HepG2 (cell line): ENCODE data around the gene MAP2K2. TPM values are rescaled to one million over a fixed set of nuclear protein-coding genes. Genes with fewer than 3 reads are reported as not detected.

Source experiments
- ATAC-seq: fragments of 200-7000 bp; cut with Tn5 transposase; 3 replicates; pipeline ENCODE4 v1.9.1; 2020; ENCODE audit warnings: mild to moderate bottlenecking, moderate library complexity
- BruUV-seq: library from RNA; stranded (reverse); fragments of 400-500 nt; replicated peaks from 2 replicates; lab custom pipeline; 2021; lab: Mats Ljungman, UMichigan
- CTCF ChIA-PET: fragments of 300-600 bp; formaldehyde crosslinking; extraction: SDS; loops from one replicate; lab custom pipeline; 2021; ENCODE audit warnings: low total read pairs, inconsistent platforms, low intra/inter-chr PET ratio; lab: Yijun Ruan, JAX
- POLR2A ChIA-PET: fragments of 350-600 bp; sonication (Branson Sonifier 250); formaldehyde crosslinking; loops from one replicate; lab custom pipeline; 2020; ENCODE audit warnings: antibody characterized with exemption, inconsistent platforms; lab: Yijun Ruan, JAX
- DNase-seq: peaks from one replicate; pipeline ENCODE4 v3.0.0-alpha.2; 2015; ENCODE audit warnings: low spot score
- FAIRE-seq: peaks from 3 replicates; lab custom pipeline; 2011; peaks lifted over from hg19 to GRCh38; lab: Jason Lieb, UNC
- H2AFZ ChIP-seq: one replicate; pipeline ENCODE4 v1.6.1; 2011; ENCODE audit warnings: low read length, inconsistent platforms
- H3K27ac ChIP-seq: fragments of 300-600 bp; 3 replicates; pipeline ENCODE4 v1.8.0; 2011; ENCODE audit warnings: mixed run types, mild to moderate bottlenecking, mixed read lengths, low read length, inconsistent platforms; ENCODE audit not compliant: insufficient read depth; ENCODE audit errors: extremely low read length
- H3K27me3 ChIP-seq, 2 experiments: fragments of 200-600 bp in 1 of 2; 2 replicates in 1 of 2; 3 replicates in 1 of 2; pipeline versions ENCODE4 v1.6.0 to v1.8.0; 2011; ENCODE audit warnings: low read length in 2 of 2, mild to moderate bottlenecking in 2 of 2, moderate library complexity in 2 of 2, inconsistent platforms in 1 of 2; ENCODE audit not compliant: insufficient read depth in 2 of 2, control insufficient read depth in 1 of 2
- H3K36me3 ChIP-seq, 2 experiments: fragments of 200-600 bp in 1 of 2; replicated peaks in 1 of 2; 2 replicates in 1 of 2; 3 replicates in 1 of 2; pipeline versions ENCODE4 v1.5.1 to v1.8.0; 2011; ENCODE audit warnings: low read length in 2 of 2, inconsistent platforms in 1 of 2; ENCODE audit not compliant: insufficient read depth in 2 of 2, control insufficient read depth in 1 of 2
- H3K4me1 ChIP-seq: 2 replicates; pipeline ENCODE4 v1.5.1; 2012; ENCODE audit warnings: low read length, inconsistent platforms; ENCODE audit not compliant: insufficient read depth
- H3K4me2 ChIP-seq: 2 replicates; pipeline ENCODE4 v1.6.0; 2011; ENCODE audit warnings: low read depth, low read length, inconsistent platforms
- H3K4me3 ChIP-seq, 3 experiments: fragments of 200-600 bp in 1 of 3; sonication (generic), shearing (Covaris generic) in 1 of 3; replicated peaks in 1 of 3; 2 replicates each; pipeline ENCODE4 v1.5.1; 2011 to 2016; ENCODE audit warnings: low read length in 3 of 3, inconsistent platforms in 2 of 3, low read depth in 2 of 3, mild to moderate bottlenecking in 2 of 3, control low read depth in 1 of 3, mixed read lengths in 1 of 3; ENCODE audit not compliant: insufficient read depth in 1 of 3
- H3K79me2 ChIP-seq: one replicate; pipeline ENCODE4 v1.6.1; 2011; ENCODE audit warnings: low read length, inconsistent platforms; ENCODE audit not compliant: insufficient read depth
- H3K9ac ChIP-seq: 2 replicates; pipeline ENCODE4 v1.6.0; 2011; ENCODE audit warnings: mild to moderate bottlenecking, low read depth, low read length, inconsistent platforms; ENCODE audit not compliant: insufficient read depth
- H3K9me3 ChIP-seq: 2 replicates; pipeline ENCODE4 v1.5.1; 2012; ENCODE audit warnings: mild to moderate bottlenecking, low read length
- H4K20me1 ChIP-seq: 2 replicates; pipeline ENCODE4 v1.6.0; 2011; ENCODE audit warnings: inconsistent platforms, mild to moderate bottlenecking, low read length, moderate library complexity; ENCODE audit not compliant: insufficient read depth
- AGO2 ChIP-seq: fragments of 200-400 bp; formaldehyde crosslinking; optimal IDR thresholded peaks from 2 replicates; pipeline ENCODE3; 2017; ENCODE audit warnings: mild to moderate bottlenecking, low read depth, low read length, moderate library complexity
- GATAD1 ChIP-seq: IDR thresholded peaks from 2 replicates; pipeline ENCODE4 v1.6.1; 2016; ENCODE audit warnings: missing genetic modification reagents, missing compliant biosample characterization
- HNRNPLL ChIP-seq: fragments of 200-400 bp; formaldehyde crosslinking; IDR thresholded peaks from 2 replicates; pipeline ENCODE4 v1.6.1; 2017; ENCODE audit warnings: mild to moderate bottlenecking, low read depth, low read length; ENCODE audit not compliant: poor library complexity, severe bottlenecking
- KAT8 ChIP-seq: IDR thresholded peaks from 2 replicates; pipeline ENCODE4 v1.6.1; 2016; ENCODE audit warnings: missing genetic modification reagents, missing compliant biosample characterization
- PCBP2 ChIP-seq: fragments of 200-400 bp; formaldehyde crosslinking; optimal IDR thresholded peaks from 2 replicates; pipeline ENCODE3; 2018; ENCODE audit warnings: low read length, low read depth; ENCODE audit not compliant: poor library complexity, severe bottlenecking
- PHF8 ChIP-seq: sonication (generic); formaldehyde crosslinking; IDR thresholded peaks from 2 replicates; pipeline ENCODE4 v1.5.0; 2020; ENCODE audit warnings: missing genetic modification reagents
- POLR2A ChIP-seq, 2 experiments: IDR thresholded peaks; 2 replicates each; pipeline ENCODE4 v1.6.1; 2011; ENCODE audit warnings: low read depth in 2 of 2, low read length in 2 of 2, mild to moderate bottlenecking in 1 of 2, moderate library complexity in 1 of 2; ENCODE audit not compliant: insufficient read depth in 1 of 2
- RBFOX2 ChIP-seq: fragments of 200-400 bp; formaldehyde crosslinking; IDR thresholded peaks from 2 replicates; pipeline ENCODE4 v1.6.1; 2017; ENCODE audit warnings: low read depth, mild to moderate bottlenecking, low read length
- ZBTB21 ChIP-seq: sonication (generic); formaldehyde crosslinking; IDR thresholded peaks from 2 replicates; pipeline ENCODE4 v1.4.0; 2020; ENCODE audit warnings: missing genetic modification reagents
- ZFX ChIP-seq: sonication (generic); formaldehyde crosslinking; IDR thresholded peaks from 2 replicates; pipeline ENCODE4 v1.4.0; 2020; ENCODE audit warnings: mild to moderate bottlenecking, low read depth, missing genetic modification reagents, moderate library complexity
- ZNF746 ChIP-seq: sonication (generic); formaldehyde crosslinking; IDR thresholded peaks from 2 replicates; pipeline ENCODE4 v1.8.0; 2022; ENCODE audit warnings: mild to moderate bottlenecking, missing genetic modification reagents
- ZSCAN21 ChIP-seq: sonication (generic); formaldehyde crosslinking; IDR thresholded peaks from 2 replicates; pipeline ENCODE4 v1.8.0; 2022; ENCODE audit warnings: mild to moderate bottlenecking, missing genetic modification reagents, moderate library complexity, borderline replicate concordance
- WGBS: methylation state at CpG from one replicate; pipeline ENCODE4 v1.1.6; 2017; ENCODE audit warnings: low lambda C conversion rate; 5-methylcytosine and 5-hydroxymethylcytosine counted together
- in situ Hi-C: cut with HindIII; loops from 2 replicates; pipeline ENCODE4 v1.10.0; 2017; ENCODE audit warnings: low pct_unique_long_range_greater_than_20kb; ENCODE audit not compliant: extremely low pct_ligation_motif_present
- intact Hi-C: fragments of 100-400 bp; cut with micrococcal nuclease; formaldehyde crosslinking; loops from one replicate; pipeline ENCODE4 v1.10.0; 2022; ENCODE audit not compliant: unreplicated experiment
- polyA plus RNA-seq, 8 experiments: library from polyadenylated mRNA; depleted of rRNA in 3 of 8; stranded (reverse) in 7 of 8; unstranded in 1 of 8; fragments of >200 nt; fragmentation: Illumina TruSeq in 4 of 8; extraction: Trizol in 4 of 8; gene quantifications; 2 replicates each; pipeline versions ENCODE4 v1.2.1 to v1.2.3, GENCODE V29; 2011 to 2016; ENCODE audit warnings: low read depth in 4 of 8, missing spikeins in 1 of 8, mixed read lengths in 1 of 8; ENCODE audit not compliant: insufficient read depth in 1 of 8
- total RNA-seq, 5 experiments: library from RNA; depleted of rRNA; stranded (reverse); fragments of >200 nt; fragmentation: Illumina TruSeq; extraction: Trizol; gene quantifications; 2 replicates each; pipeline ENCODE4 v1.2.3, GENCODE V29; 2016; ENCODE audit warnings: low read depth in 1 of 5
- TF ChIP-seq, protein P1 (sequence below): sonication (generic); formaldehyde crosslinking; IDR thresholded peaks from 2 replicates; pipeline ENCODE4 v1.4.0; 2020; ENCODE audit warnings: low read depth, missing genetic modification reagents
- TF ChIP-seq, protein P2 (sequence below): sonication (generic); formaldehyde crosslinking; IDR thresholded peaks from 2 replicates; pipeline ENCODE4 v1.5.0; 2020; ENCODE audit warnings: missing genetic modification reagents
- TF ChIP-seq, protein P3 (sequence below): sonication (generic); formaldehyde crosslinking; IDR thresholded peaks from 2 replicates; pipeline ENCODE4 v1.4.0; 2020; ENCODE audit warnings: missing genetic modification reagents

Gene MAP2K2
- total and polyA plus RNA-seq, 2 of the 13 experiments (the other 11 are each of a cell fraction or from before 2014, with no cell fraction given): 70.3 to 80.9 TPM

DNA sequence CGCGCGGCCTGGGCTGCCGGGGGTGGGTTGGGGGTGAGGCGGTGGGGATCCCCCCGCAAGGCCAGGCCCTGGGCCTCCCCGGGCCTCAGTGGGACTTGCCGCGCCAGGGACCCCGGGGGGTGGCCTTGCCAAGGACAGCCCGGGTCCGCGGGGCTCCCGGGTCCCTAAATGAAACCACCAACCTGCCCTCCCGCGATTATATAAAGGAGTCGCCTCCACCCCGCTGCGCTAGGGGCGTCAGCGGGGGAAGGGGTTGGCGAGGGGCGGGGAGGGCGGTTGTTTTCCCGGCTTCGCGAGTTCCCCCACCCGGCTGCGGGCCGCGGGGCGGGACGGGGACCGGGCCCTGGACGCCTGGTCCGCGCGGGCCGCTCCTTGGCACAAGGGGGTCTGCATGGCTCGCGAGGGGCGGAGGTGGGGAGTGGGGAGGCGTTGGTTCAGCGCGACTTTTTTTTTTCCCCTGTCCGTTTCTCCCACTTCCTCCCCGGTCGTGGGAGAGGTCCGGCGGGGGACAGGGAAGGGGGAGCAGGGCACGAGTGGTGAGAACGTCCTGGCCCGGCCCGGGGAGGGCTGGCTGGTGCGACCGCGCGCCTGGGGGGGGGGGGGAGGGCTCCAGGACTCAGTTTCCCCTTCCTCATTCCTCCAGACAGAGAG, 56.4 kb downstream of the MAP2K2 start:
- no peaks in the 10 kb centered on the region for H3K27me3 ChIP-seq
- intact Hi-C loops: loop anchor here (5.0 kb wide), 1 partner anchor 585 kb away; no protein-coding TSS in a partner anchor
- H3K4me1 ChIP-seq: peaks cover 31% of the 10 kb centered on the region
- no TSS peak for BruUV-seq
- peak overlapping the region; percentile 85 for H3K27ac ChIP-seq
- H4K20me1 ChIP-seq: peaks cover 19% of the 10 kb centered on the region
- in situ Hi-C loops: no loop called here
- FAIRE-seq (no peak), DNase-seq (no peak), ATAC-seq (no peak; the same call in 2 of the 3 replicates)
- H3K36me3 ChIP-seq: peaks cover 3 to 9% of the 10 kb centered on the region in 2 experiments; a peak in 4 of 5 replicates
- ChIA-PET POLR2A (interaction anchor here (1.9 to 2.1 kb wide), 2 partner anchors 10 to 16 kb away, joined by 16 to 19 read pairs; no protein-coding TSS in a partner anchor), CTCF (no interaction called here)
- H3K79me2 ChIP-seq: peaks cover 23% of the 10 kb centered on the region
- no peaks in the 10 kb centered on the region for H3K9me3 ChIP-seq
- H3K4me3 ChIP-seq: peak overlapping the region; percentile 81 to 94 (median 89)
- H3K4me2 ChIP-seq: peak overlapping the region; percentile 97
- WGBS: 2% methylated on average over 18 of the region's 58 CpGs
- peak overlapping the region; percentile 85; the same call in 1 of the 2 replicates for H3K9ac ChIP-seq
- no peak overlapping the region for H2AFZ ChIP-seq
- TF ChIP-seq RBFOX2 (peak; percentile 67; the same call in 1 of the 2 replicates), HNRNPLL (peak; percentile 43), ZBTB21 (no peak), PHF8 (CRISPR knock-in tag) (peak; percentile 24; the same call in 1 of the 2 replicates), ZNF746 (CRISPR knock-in tag) (0 out of 2 replicates have a peak, but pooled peaks have one; percentile 26), ZFX (CRISPR knock-in tag) (peak; percentile 45), POLR2A (IDR thresholded peaks at IDR 0.05; ENCODE audit: insufficient read depth in 1 of 2, low read depth in 2 of 2, low read length in 2 of 2) (peak in 1 of 2 experiments; percentile 28; a peak in 1 of 4 replicates), ZSCAN21 (no peak), PCBP2 (no peak), KAT8 (CRISPR knock-in tag) (peak; percentile 14; the same call in 1 of the 2 replicates), AGO2 (peak; percentile 15), GATAD1 (CRISPR knock-in tag) (0 out of 2 replicates have a peak, but pooled peaks have one; percentile 2)
- TF ChIP-seq, protein P1, sequence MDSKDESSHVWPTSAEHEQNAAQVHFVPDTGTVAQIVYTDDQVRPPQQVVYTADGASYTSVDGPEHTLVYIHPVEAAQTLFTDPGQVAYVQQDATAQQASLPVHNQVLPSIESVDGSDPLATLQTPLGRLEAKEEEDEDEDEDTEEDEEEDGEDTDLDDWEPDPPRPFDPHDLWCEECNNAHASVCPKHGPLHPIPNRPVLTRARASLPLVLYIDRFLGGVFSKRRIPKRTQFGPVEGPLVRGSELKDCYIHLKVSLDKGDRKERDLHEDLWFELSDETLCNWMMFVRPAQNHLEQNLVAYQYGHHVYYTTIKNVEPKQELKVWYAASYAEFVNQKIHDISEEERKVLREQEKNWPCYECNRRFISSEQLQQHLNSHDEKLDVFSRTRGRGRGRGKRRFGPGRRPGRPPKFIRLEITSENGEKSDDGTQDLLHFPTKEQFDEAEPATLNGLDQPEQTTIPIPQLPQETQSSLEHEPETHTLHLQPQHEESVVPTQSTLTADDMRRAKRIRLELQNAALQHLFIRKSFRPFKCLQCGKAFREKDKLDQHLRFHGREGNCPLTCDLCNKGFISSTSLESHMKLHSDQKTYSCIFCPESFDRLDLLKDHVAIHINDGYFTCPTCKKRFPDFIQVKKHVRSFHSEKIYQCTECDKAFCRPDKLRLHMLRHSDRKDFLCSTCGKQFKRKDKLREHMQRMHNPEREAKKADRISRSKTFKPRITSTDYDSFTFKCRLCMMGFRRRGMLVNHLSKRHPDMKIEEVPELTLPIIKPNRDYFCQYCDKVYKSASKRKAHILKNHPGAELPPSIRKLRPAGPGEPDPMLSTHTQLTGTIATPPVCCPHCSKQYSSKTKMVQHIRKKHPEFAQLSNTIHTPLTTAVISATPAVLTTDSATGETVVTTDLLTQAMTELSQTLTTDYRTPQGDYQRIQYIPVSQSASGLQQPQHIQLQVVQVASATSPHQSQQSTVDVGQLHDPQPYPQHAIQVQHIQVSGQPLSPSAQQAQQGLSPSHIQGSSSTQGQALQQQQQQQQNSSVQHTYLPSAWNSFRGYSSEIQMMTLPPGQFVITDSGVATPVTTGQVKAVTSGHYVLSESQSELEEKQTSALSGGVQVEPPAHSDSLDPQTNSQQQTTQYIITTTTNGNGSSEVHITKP: 0 out of 2 replicates have a peak, but pooled peaks have one; percentile 4
- TF ChIP-seq, protein P2, sequence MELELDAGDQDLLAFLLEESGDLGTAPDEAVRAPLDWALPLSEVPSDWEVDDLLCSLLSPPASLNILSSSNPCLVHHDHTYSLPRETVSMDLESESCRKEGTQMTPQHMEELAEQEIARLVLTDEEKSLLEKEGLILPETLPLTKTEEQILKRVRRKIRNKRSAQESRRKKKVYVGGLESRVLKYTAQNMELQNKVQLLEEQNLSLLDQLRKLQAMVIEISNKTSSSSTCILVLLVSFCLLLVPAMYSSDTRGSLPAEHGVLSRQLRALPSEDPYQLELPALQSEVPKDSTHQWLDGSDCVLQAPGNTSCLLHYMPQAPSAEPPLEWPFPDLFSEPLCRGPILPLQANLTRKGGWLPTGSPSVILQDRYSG (CRISPR knock-in tag): no peak
- TF ChIP-seq, protein P3, sequence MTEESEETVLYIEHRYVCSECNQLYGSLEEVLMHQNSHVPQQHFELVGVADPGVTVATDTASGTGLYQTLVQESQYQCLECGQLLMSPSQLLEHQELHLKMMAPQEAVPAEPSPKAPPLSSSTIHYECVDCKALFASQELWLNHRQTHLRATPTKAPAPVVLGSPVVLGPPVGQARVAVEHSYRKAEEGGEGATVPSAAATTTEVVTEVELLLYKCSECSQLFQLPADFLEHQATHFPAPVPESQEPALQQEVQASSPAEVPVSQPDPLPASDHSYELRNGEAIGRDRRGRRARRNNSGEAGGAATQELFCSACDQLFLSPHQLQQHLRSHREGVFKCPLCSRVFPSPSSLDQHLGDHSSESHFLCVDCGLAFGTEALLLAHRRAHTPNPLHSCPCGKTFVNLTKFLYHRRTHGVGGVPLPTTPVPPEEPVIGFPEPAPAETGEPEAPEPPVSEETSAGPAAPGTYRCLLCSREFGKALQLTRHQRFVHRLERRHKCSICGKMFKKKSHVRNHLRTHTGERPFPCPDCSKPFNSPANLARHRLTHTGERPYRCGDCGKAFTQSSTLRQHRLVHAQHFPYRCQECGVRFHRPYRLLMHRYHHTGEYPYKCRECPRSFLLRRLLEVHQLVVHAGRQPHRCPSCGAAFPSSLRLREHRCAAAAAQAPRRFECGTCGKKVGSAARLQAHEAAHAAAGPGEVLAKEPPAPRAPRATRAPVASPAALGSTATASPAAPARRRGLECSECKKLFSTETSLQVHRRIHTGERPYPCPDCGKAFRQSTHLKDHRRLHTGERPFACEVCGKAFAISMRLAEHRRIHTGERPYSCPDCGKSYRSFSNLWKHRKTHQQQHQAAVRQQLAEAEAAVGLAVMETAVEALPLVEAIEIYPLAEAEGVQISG (CRISPR knock-in tag): peak; percentile 16; the same call in 1 of the 2 replicates
